Nephron progenitor cell (in vitro differentiated cells): ENCODE data around the gene BTBD19.
"Not testable (repeated sequence)": the region's sequence is repeated elsewhere in the genome, so short reads cannot be mapped to it uniquely, and the experiment has no call there.

Experiments used
- DNase-seq: peaks from one replicate; pipeline ENCODE4 v3.0.0; 2021
- H3K27ac Mint-ChIP-seq: 2 replicates; pipeline ENCODE4 v1.8.0; 2021; ENCODE audit warnings: mild to moderate bottlenecking, moderate library complexity, mixed read lengths
- H3K27me3 Mint-ChIP-seq: 2 replicates; pipeline ENCODE4 v1.8.0; 2021; ENCODE audit warnings: mild to moderate bottlenecking, low read depth, mixed read lengths; ENCODE audit not compliant: poor library complexity
- H3K36me3 Mint-ChIP-seq: 2 replicates; pipeline ENCODE4 v1.8.0; 2021; ENCODE audit warnings: low read depth, mixed read lengths
- H3K4me1 Mint-ChIP-seq: 2 replicates; pipeline ENCODE4 v1.8.0; 2021; ENCODE audit warnings: mixed read lengths
- H3K4me3 Mint-ChIP-seq: 2 replicates; pipeline ENCODE4 v1.8.0; 2021; ENCODE audit warnings: mild to moderate bottlenecking, moderate library complexity, mixed read lengths
- H3K9me3 Mint-ChIP-seq: 2 replicates; pipeline ENCODE4 v1.8.0; 2021; ENCODE audit warnings: mild to moderate bottlenecking, moderate library complexity, mixed read lengths
- TF ChIP-seq, protein P1 (sequence below): fragments of 200-600 bp; sonication (generic); IDR thresholded peaks from 2 replicates; pipeline ENCODE4 v1.5.0; 2021; ENCODE audit warnings: antibody characterized with exemption

BTBD19 gene

DNA sequence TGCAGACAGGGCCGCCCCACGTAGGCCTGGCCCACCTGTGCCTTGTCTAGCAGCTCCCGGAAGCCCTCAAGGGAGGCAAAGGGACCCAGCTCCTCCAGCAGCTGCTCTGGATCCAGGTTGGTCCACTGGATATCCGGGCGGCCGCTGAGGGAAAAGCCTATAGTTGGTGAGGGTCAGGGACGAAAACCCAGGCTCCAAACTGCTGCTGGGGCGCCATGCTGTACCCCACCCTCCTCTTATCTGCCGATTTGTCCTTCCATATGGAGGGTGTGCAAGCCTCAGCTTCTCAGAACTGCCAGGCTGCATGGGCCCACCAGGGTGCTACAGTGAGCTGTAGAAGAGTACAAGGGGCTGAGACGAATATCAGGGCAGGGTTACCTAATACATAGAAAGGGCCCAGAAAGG, 22.6 kb downstream of the BTBD19 start:
- DNase-seq, result no peak
- no peak overlapping the region for H3K27ac Mint-ChIP-seq
- H3K4me1 Mint-ChIP-seq, result peaks cover 33% of the 10 kb centered on the region
- no peak overlapping the region for H3K4me3 Mint-ChIP-seq
- no peaks in the 10 kb centered on the region for H3K36me3 Mint-ChIP-seq
- H3K9me3 Mint-ChIP-seq, result no peaks in the 10 kb centered on the region
- TF ChIP-seq, protein P1, sequence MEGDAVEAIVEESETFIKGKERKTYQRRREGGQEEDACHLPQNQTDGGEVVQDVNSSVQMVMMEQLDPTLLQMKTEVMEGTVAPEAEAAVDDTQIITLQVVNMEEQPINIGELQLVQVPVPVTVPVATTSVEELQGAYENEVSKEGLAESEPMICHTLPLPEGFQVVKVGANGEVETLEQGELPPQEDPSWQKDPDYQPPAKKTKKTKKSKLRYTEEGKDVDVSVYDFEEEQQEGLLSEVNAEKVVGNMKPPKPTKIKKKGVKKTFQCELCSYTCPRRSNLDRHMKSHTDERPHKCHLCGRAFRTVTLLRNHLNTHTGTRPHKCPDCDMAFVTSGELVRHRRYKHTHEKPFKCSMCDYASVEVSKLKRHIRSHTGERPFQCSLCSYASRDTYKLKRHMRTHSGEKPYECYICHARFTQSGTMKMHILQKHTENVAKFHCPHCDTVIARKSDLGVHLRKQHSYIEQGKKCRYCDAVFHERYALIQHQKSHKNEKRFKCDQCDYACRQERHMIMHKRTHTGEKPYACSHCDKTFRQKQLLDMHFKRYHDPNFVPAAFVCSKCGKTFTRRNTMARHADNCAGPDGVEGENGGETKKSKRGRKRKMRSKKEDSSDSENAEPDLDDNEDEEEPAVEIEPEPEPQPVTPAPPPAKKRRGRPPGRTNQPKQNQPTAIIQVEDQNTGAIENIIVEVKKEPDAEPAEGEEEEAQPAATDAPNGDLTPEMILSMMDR, result no peak
- peaks cover 3% of the 10 kb centered on the region for H3K27me3 Mint-ChIP-seq

DNA sequence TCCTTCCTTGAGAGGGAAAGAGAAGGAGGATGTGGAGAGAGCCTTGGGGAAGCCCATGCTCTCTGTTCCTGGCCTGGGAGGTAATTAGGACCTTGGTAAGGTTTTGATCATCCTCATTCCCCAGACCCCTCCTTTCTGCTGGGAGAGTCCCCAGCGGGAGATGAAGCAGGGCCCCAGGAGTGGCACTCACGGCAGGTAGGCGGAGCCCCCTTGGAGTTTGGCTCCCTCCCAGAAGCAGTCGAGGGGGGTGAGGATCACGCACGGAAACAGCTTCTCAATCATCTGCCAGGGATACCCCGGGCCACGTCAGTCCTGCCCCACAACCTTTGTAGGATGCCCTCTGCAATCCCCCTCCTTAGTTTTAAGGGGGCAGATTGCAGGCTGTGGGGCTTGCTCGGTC, 23.2 kb downstream of the BTBD19 start:
- Mint-ChIP-seq H3K27ac (no peak overlapping the region), H3K36me3 (no peaks in the 10 kb centered on the region), H3K4me3 (no peak overlapping the region), H3K9me3 (no peaks in the 10 kb centered on the region), H3K4me1 (peaks cover 39% of the 10 kb centered on the region), H3K27me3 (peaks cover 3% of the 10 kb centered on the region)
- DNase-seq, result no peak
- TF ChIP-seq, protein P1, result no peak

DNA sequence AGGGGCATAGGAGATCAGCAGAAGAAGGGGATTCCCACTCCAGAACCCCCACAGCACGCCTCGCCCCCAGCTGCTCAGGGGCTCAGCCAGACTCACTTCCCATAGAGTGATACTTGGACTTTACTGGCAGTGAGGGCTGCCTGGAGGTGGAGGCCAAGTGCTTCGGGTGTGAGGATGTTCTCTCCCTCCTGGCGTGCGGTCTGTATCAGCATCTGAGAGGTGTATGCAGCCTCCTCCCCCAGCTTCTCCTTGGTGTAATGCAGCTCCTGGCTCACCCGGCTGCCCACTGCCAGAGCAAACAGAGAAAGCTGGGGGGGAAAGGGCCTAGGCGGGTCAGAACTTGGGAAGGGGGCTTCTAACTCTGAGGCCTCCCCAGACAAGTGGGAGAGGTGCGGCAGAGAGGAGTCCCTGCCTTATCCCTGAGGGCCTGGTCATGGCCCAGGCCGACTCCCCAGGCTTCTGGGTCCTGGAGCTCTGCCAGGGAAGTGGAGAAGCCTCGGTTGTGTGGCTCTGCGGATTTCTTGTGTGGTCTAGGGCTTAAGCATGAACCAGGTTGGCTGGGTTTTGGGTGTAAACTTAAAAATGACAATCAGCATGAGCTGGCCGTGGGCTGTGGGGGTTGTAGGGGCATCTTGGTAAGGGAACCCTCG, 23.9 kb downstream of the BTBD19 start:
- Mint-ChIP-seq H3K9me3 (no peaks in the 10 kb centered on the region), H3K27ac (no peak overlapping the region)

DNA sequence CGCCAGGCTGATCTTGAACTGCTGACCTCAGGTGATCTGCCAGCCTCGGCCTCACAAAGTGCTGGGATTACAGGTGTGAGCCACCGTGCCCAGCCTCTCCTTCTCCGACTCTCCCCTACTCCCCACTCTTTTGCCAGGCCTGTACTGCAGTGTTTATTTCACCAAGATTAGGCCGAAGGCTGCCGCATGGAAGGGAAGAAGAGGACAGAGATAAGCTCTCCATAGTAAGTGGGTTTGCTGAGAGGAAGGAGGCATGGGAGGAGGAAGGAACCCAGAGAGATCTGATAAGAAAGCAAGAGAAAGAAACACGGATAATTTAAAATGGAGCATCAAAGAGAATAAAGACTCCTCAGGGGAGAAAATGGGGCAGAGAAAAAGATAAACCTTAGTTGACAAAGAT, 26.0 kb downstream of the BTBD19 start:
- TF ChIP-seq, protein P1, result no peak
- DNase-seq, result no peak
- Mint-ChIP-seq H3K27ac (no peak overlapping the region), H3K9me3 (no peaks in the 10 kb centered on the region), H3K36me3 (no peaks in the 10 kb centered on the region), H3K27me3 (peaks cover 3% of the 10 kb centered on the region), H3K4me3 (no peak overlapping the region), H3K4me1 (peaks cover 46% of the 10 kb centered on the region)

More for the DNA sequence above, 23.9 kb downstream of the BTBD19 start:
- no peaks in the 10 kb centered on the region for H3K36me3 Mint-ChIP-seq
- H3K4me3 Mint-ChIP-seq, result no peak overlapping the region
- H3K4me1 Mint-ChIP-seq, result peaks cover 44% of the 10 kb centered on the region
- TF ChIP-seq, protein P1, result no peak
- peaks cover 3% of the 10 kb centered on the region for H3K27me3 Mint-ChIP-seq
- no peak for DNase-seq

DNA sequence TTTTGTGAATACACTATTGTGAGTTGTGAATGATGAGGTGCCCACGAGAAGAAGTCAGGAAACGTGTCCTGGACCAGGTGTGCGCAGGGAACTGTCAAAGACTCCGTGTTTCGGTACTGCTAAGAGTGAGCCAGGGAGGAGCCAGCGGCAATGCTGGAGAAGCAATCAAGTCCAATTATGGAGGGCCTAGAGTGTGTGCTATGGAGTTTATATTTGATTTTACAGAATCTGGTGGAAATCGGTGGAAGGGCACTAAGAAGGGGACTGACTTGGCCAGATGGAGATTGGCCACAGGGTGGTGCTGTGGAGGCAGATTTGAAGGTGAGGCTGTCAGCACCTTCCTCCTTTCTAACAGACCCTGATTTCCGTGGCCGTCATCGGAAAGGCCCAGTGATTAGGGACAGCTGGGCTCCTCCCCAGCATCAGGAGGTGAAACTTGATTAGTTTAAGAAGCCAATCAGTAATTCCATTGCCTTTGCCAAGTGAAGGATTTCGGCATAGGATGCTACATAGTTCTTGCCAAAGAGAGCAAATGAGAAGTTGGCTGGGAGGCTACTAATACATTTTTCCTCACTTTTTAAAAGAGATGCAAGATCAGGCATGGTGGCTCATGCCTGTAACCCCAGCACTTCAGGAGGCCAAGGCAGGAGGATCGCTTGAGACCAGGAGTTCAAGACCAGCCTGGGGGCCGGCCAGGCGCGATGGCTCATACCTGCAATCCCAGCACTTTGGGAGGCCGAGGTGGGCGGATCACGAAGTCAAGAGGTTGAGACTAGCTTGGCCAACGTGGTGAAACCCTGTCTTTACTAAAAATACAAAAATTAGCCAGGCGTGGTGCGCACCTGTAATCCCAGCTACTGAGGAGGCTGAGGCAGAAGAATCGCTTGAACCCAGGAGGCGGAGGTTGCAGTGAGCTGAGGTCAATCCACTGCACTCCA, 27.7 kb downstream of the BTBD19 start:
- H3K36me3 Mint-ChIP-seq, result no peaks in the 10 kb centered on the region
- peaks cover 41% of the 10 kb centered on the region for H3K4me1 Mint-ChIP-seq
- no peaks in the 10 kb centered on the region for H3K9me3 Mint-ChIP-seq
- H3K27ac Mint-ChIP-seq, result no peak overlapping the region
- TF ChIP-seq, protein P1, result peak; percentile 81
- H3K4me3 Mint-ChIP-seq, result no peak overlapping the region
- peak; percentile 92 for DNase-seq
- peaks cover 4% of the 10 kb centered on the region for H3K27me3 Mint-ChIP-seq

DNA sequence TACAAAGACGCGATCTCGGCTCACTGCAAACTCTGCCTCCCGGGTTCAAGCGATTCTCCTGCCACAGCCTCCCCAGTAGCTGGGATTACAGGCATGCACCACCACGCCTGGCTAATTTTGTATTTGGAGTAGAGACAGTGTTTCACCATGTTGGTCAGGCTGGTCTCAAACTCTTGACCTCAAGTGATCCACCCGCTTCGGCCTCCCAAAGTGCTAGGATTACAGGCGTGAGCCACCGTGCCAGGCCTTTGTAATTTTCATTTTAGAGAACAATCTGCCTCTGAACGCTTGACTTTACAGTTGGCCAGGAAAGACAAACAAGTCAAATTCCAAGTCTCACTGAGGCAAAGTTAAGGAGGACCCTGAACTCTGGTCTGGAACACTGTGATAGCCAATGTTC, 30.0 kb downstream of the BTBD19 start:
- Mint-ChIP-seq H3K4me1 (peaks cover 30% of the 10 kb centered on the region), H3K27me3 (peaks cover 17% of the 10 kb centered on the region)
- DNase-seq, H3K36me3 Mint-ChIP-seq, H3K27ac Mint-ChIP-seq, H3K4me3 Mint-ChIP-seq, H3K9me3 Mint-ChIP-seq: not testable (repeated sequence)
